CD14-positive monocyte (primary cell): ENCODE data around the gene TGFBR1. TPM values are rescaled to one million over a fixed set of nuclear protein-coding genes. Genes with fewer than 3 reads are reported as not detected.

Source experiments
- DNase-seq, 3 donors: peaks; one replicate each; pipeline ENCODE4 v3.0.0-alpha.2; 2011 to 2022
- H2AFZ ChIP-seq: 2 replicates; pipeline ENCODE4 v1.6.0; 2012; ENCODE audit warnings: mild to moderate bottlenecking, low read depth, low read length, inconsistent platforms; ENCODE audit not compliant: insufficient read depth, poor library complexity, severe bottlenecking
- H3K27ac ChIP-seq, 2 donors: 1 replicate in 1 of 2; 2 replicates in 1 of 2; pipeline ENCODE4 v1.5.1; 2012 to 2013; ENCODE audit warnings: low read length in 2 of 2, control low read depth in 1 of 2, inconsistent platforms in 1 of 2, low read depth in 1 of 2, mild to moderate bottlenecking in 1 of 2
- H3K27me3 ChIP-seq, 2 donors: one replicate each; pipeline versions ENCODE4 v1.6.0 to v1.6.1; 2011 to 2013; ENCODE audit warnings: low read length in 2 of 2; ENCODE audit not compliant: control insufficient read depth in 2 of 2, insufficient read depth in 2 of 2
- H3K36me3 ChIP-seq, 2 donors: replicated peaks in 1 of 2; 1 replicate in 1 of 2; 2 replicates in 1 of 2; pipeline versions ENCODE4 v1.5.1 to v1.6.1; 2012 to 2013; ENCODE audit warnings: low read length in 2 of 2, control low read depth in 1 of 2, inconsistent platforms in 1 of 2, mild to moderate bottlenecking in 1 of 2; ENCODE audit not compliant: insufficient read depth in 2 of 2, control insufficient read depth in 1 of 2
- H3K4me1 ChIP-seq, 2 donors: 1 replicate in 1 of 2; 2 replicates in 1 of 2; pipeline versions ENCODE4 v1.5.1 to v1.6.1; 2012 to 2013; ENCODE audit warnings: low read length in 2 of 2, control low read depth in 1 of 2, inconsistent platforms in 1 of 2, mild to moderate bottlenecking in 1 of 2, moderate library complexity in 1 of 2; ENCODE audit not compliant: insufficient read depth in 2 of 2, control insufficient read depth in 1 of 2
- H3K4me2 ChIP-seq: replicated peaks from 2 replicates; pipeline ENCODE3; 2012; ENCODE audit warnings: low read length, moderate library complexity, mild to moderate bottlenecking; ENCODE audit not compliant: poor library complexity, severe bottlenecking; ENCODE audit errors: extremely low read depth
- H3K4me3 ChIP-seq, 3 experiments: fragments of 200-600 bp in 1 of 3; sonication (generic) in 1 of 3; replicated peaks in 1 of 3; 1 replicate in 2 of 3; 2 replicates in 1 of 3; pipeline ENCODE4 v1.5.1; 2011 to 2013; ENCODE audit warnings: low read length in 3 of 3, mild to moderate bottlenecking in 3 of 3, control low read depth in 2 of 3, low read depth in 2 of 3, inconsistent platforms in 1 of 3, moderate library complexity in 1 of 3
- H3K79me2 ChIP-seq: 2 replicates; pipeline ENCODE4 v1.6.0; 2012; ENCODE audit warnings: mild to moderate bottlenecking, control low read depth, inconsistent platforms, low read length, moderate library complexity; ENCODE audit not compliant: insufficient read depth
- H3K9ac ChIP-seq: 2 replicates; pipeline ENCODE4 v1.6.0; 2017; ENCODE audit warnings: low read length, mild to moderate bottlenecking; ENCODE audit not compliant: insufficient read depth, poor library complexity, severe bottlenecking
- H3K9me3 ChIP-seq, 2 donors: replicated peaks in 1 of 2; 1 replicate in 1 of 2; 2 replicates in 1 of 2; pipeline versions ENCODE4 v1.5.1 to v1.6.1; 2012 to 2013; ENCODE audit warnings: low read length in 2 of 2, control low read depth in 1 of 2; ENCODE audit not compliant: control insufficient read depth in 1 of 2, insufficient read depth in 1 of 2
- H4K20me1 ChIP-seq: 2 replicates; pipeline ENCODE4 v1.6.0; 2012; ENCODE audit warnings: mild to moderate bottlenecking, low read length, control low read depth, moderate library complexity; ENCODE audit not compliant: insufficient read depth
- H3K27ac Mint-ChIP-seq, 7 donors: one replicate each; pipeline ENCODE4 v1.8.0; 2020; ENCODE audit warnings: mild to moderate bottlenecking in 7 of 7, mixed read lengths in 7 of 7, moderate library complexity in 6 of 7, inconsistent platforms in 2 of 7
- H3K27me3 Mint-ChIP-seq, 3 donors: one replicate each; pipeline ENCODE4 v1.8.0; 2021 to 2022; ENCODE audit warnings: low read depth in 3 of 3, mild to moderate bottlenecking in 3 of 3, mixed read lengths in 3 of 3, moderate library complexity in 3 of 3, inconsistent platforms in 1 of 3
- H3K36me3 Mint-ChIP-seq, 2 donors: one replicate each; pipeline ENCODE4 v1.8.0; 2020; ENCODE audit warnings: mixed read lengths in 2 of 2, inconsistent platforms in 1 of 2, mild to moderate bottlenecking in 1 of 2
- H3K4me1 Mint-ChIP-seq: one replicate; pipeline ENCODE4 v1.8.0; 2020; ENCODE audit warnings: mild to moderate bottlenecking, mixed read lengths
- H3K4me3 Mint-ChIP-seq, 2 donors: one replicate each; pipeline ENCODE4 v1.8.0; 2020; ENCODE audit warnings: mild to moderate bottlenecking in 2 of 2, mixed read lengths in 2 of 2, moderate library complexity in 1 of 2
- H3K9me3 Mint-ChIP-seq, 7 donors: one replicate each; pipeline ENCODE4 v1.8.0; 2020 to 2022; ENCODE audit warnings: mixed read lengths in 7 of 7, mild to moderate bottlenecking in 6 of 7, moderate library complexity in 6 of 7, inconsistent platforms in 2 of 7
- CTCF ChIP-seq: fragments of 200-600 bp; IDR thresholded peaks from one replicate; pipeline ENCODE4 v1.8.0; 2022; ENCODE audit warnings: antibody characterized with exemption, mild to moderate bottlenecking
- WGBS: methylation state at CpG from one replicate; pipeline ENCODE4 v1.1.5; 2013; ENCODE audit warnings: missing lambda C conversion rate; ENCODE audit not compliant: insufficient coverage; 5-methylcytosine and 5-hydroxymethylcytosine counted together
- intact Hi-C, 2 donors: fragments of 100-400 bp; cut with micrococcal nuclease; formaldehyde crosslinking; loops; one replicate each; pipeline versions ENCODE4 v1.15.0 to v1.15.1; 2023
- polyA plus RNA-seq, 3 donors: library from polyadenylated mRNA; depleted of rRNA in 1 of 3; unstranded in 2 of 3; stranded (reverse) in 1 of 3; fragments of 300-500 nt in 2 of 3; fragments of >200 nt in 1 of 3; fragmentation: Illumina TruSeq in 2 of 3; gene quantifications; 1 replicate in 2 of 3; 2 replicates in 1 of 3; pipeline ENCODE4 v1.2.3, GENCODE V29; 2012 to 2021

Gene TGFBR1
- polyA plus RNA-seq, 3 donors, result 10.7 to 26.8 (median 25.0) TPM

- H3K4me3 ChIP-seq, result no peak overlapping the region
- H3K27me3 Mint-ChIP-seq, result peaks cover 0 to 8% (median 2%) of the 10 kb centered on the region in 3 donors
- no peak overlapping the region for H3K4me3 Mint-ChIP-seq
- H3K36me3 ChIP-seq, result no peaks in the 10 kb centered on the region
- H3K27ac Mint-ChIP-seq, result no peak overlapping the region
- intact Hi-C loops, result loop anchor here in 1 of 2 donors (10.0 kb wide), 1 partner anchor 106 kb away; no protein-coding TSS in a partner anchor
- no peak overlapping the region for H3K27ac ChIP-seq
- no peak for TF ChIP-seq CTCF
- H3K9ac ChIP-seq, result no peak overlapping the region
- peaks cover 14 to 19% of the 10 kb centered on the region in 2 donors for H3K4me1 ChIP-seq
- H4K20me1 ChIP-seq, result no peaks in the 10 kb centered on the region
- H3K79me2 ChIP-seq, result peaks cover 9% of the 10 kb centered on the region
- peaks cover 16% of the 10 kb centered on the region for H3K4me1 Mint-ChIP-seq
- WGBS, result 100% methylated on average over 2 of the region's 5 CpGs
- H3K9me3 ChIP-seq, result no peaks in the 10 kb centered on the region
- no peak overlapping the region for H3K4me2 ChIP-seq
- no peak overlapping the region for H2AFZ ChIP-seq
- H3K27me3 ChIP-seq, result no peaks in the 10 kb centered on the region
- H3K9me3 Mint-ChIP-seq, result peaks cover 0 to 3% (median 0%) of the 10 kb centered on the region in 7 donors
- no peaks in the 10 kb centered on the region for H3K36me3 Mint-ChIP-seq
- DNase-seq, result no peak
These were observed 3.6 kb upstream of the TGFBR1 start for GRCh38 chr9:99101271-99101670.

- Histone ChIP-seq H3K27ac (no peak overlapping the region), H3K9ac (no peak overlapping the region), H3K4me3 (no peak overlapping the region), H3K79me2 (peaks cover 15% of the 10 kb centered on the region), H3K9me3 (no peaks in the 10 kb centered on the region), H3K4me1 (peaks cover 19 to 24% of the 10 kb centered on the region in 2 donors), H3K36me3 (no peaks in the 10 kb centered on the region), H2AFZ (no peak overlapping the region), H3K27me3 (no peaks in the 10 kb centered on the region), H4K20me1 (no peaks in the 10 kb centered on the region), H3K4me2 (no peak overlapping the region)
- H3K9me3 Mint-ChIP-seq, result peaks cover 0 to 3% (median 0%) of the 10 kb centered on the region in 7 donors
- peaks cover 0 to 2% of the 10 kb centered on the region in 2 donors for H3K36me3 Mint-ChIP-seq
- TF ChIP-seq CTCF, result no peak
- H3K4me3 Mint-ChIP-seq, result no peak overlapping the region
- peaks cover 22% of the 10 kb centered on the region for H3K4me1 Mint-ChIP-seq
- intact Hi-C loops, result loop anchor here in 1 of 2 donors (10.0 kb wide), 1 partner anchor 107 kb away; no protein-coding TSS in a partner anchor
- H3K27me3 Mint-ChIP-seq, result peaks cover 0 to 6% (median 0%) of the 10 kb centered on the region in 3 donors
- no peak overlapping the region for H3K27ac Mint-ChIP-seq
- DNase-seq, result no peak
- WGBS, result no CpG with 5 or more reads among the region's 2 CpGs
These were observed 3.1 kb upstream of the TGFBR1 start for GRCh38 chr9:99101812-99102211.
